CD4-positive, alpha-beta T cell treated with Interleukin-6 for 4 hours (primary cell): Measurements from ENCODE around the gene FHAD1.

ENCODE experiments used
- DNase-seq: peaks from one replicate; pipeline ENCODE4 v3.0.0-alpha.2; 2020; ENCODE audit warnings: mixed read lengths

The FHAD1 gene

DNA sequence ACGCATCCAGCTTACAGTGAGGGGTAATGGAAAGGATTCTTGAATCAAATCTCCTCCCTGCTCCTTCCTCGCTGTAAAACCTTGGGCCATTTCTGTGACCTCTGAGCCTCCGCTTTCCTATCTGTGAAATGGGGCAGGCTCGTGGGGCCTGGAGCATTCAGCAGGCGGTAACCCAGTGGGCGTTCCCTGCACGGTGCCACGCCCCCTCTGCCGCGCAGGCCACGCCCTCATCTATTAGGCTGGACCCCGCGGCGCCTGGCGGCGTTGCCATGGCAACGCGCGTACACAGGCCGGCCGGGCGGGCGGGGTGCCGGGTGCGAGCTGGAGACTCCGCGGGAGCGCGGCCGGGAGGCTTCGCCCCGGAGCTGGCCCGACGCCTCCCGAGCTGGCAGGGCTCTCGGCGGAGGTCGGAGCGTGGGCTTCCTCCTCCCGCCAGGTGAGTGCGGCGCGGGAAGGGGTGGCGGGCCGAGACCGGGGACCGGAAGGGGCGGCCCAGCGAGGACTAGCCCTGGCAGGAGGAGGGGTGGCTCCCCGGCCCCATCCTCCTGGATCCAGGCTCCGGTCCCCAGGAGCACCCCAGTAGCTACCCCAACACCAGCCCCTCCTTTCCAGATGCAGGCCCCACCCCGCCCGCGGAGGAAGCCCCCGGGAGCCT lies at the start of gene FHAD1:
Gene FHAD1 (plus strand): TSS at position 264 of the 655 bp plus-strand sequence. CDS start 4,562 bp downstream, outside the sequence.
- peak; percentile 16 for DNase-seq

- DNase-seq = no peak
These were observed 49.2 kb upstream of the FHAD1 start for GRCh38 chr1:15197591-15198447.

DNA sequence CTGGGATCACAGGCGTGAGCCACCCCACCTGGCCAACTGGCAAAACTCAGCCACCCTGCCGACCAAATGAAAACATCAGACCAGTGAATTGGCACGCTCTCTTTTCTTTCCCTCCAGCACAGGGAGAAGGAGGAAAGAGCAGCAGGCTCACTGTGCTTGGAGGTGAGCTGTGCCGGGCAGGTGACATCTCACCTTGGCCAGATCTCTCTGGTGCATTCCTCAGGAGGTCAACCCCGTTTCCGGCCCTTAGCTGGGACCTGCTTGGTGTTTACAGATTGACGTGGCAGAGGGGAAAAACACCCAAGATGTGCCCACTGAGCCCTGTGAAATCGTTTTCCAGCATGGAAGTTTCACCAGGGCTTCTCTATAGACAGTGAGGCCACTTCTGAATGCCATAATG lies 48.3 kb upstream of the FHAD1 start:
- DNase-seq = no peak

DNA sequence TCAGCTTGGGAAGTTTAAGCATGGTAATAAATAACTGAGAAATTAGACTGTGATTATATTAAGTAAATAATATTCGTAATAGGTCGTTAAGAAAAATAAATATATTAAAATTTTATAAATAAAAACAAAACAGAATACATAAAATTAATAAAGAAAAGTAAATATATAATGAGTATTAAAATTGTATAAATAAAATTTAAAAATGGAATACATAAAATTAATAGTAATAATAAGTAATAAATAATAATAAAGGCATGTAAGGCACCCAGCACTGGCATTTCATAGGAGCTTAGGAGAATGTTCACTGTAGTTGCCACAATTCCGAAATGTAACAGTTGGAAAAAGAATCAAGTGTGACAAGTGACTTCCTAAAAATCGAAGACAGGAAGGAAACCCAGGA lies 45.8 kb upstream of the FHAD1 start:
- no peak for DNase-seq

DNA sequence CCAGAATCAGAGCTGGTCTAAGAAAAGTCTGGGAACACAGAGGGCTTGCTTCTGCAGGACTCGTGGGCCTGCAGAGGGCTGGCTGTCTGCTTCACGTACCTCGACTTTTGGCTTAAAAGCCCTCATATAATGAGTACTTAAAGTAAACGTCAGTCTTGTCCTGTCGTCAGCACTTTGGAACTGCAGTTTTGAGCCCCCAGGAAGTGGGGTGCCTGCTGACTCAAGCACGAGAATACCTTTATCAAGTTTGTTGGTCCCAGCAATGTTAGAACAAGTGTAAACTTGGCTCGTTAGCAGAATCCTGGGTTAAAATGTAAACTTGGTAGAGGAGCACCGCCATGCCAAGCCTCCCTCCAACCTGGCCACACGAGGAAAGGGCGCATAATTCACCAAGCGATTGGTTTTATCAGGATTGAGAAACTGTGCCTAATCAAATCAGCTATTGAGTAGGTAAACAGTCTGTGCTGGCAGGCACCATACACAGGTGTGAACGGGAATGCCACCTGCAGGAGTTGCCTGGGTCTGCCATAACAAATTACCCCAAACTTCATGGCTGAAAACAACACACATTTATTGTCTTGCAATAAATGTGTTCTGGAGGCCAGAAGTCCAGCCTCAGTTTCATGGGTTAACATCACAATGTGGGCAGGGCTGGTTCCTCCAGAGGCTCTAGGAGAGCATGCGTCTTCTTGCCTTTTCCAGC lies 45.0 kb upstream of the FHAD1 start:
- no peak for DNase-seq

DNA sequence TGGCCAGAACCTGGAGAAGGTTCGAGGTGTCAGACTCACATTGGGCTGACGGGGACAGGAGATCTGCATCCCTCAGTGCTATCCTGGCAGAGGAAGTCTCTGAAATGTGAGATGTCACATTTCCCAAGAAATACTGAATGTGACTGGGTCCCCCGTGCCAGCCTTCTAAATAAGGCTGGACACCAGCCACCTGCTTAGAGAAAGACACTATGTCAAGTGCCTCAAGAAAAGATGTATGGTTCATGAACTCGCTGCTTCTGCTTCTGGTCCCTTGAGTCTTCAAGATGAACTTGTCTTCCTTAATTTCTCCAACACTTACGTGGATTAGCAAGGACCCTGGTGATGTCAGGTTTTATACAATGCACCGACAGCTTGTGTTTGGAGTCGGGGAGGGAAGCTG lies 42.1 kb upstream of the FHAD1 start:
- DNase-seq = no peak

DNA sequence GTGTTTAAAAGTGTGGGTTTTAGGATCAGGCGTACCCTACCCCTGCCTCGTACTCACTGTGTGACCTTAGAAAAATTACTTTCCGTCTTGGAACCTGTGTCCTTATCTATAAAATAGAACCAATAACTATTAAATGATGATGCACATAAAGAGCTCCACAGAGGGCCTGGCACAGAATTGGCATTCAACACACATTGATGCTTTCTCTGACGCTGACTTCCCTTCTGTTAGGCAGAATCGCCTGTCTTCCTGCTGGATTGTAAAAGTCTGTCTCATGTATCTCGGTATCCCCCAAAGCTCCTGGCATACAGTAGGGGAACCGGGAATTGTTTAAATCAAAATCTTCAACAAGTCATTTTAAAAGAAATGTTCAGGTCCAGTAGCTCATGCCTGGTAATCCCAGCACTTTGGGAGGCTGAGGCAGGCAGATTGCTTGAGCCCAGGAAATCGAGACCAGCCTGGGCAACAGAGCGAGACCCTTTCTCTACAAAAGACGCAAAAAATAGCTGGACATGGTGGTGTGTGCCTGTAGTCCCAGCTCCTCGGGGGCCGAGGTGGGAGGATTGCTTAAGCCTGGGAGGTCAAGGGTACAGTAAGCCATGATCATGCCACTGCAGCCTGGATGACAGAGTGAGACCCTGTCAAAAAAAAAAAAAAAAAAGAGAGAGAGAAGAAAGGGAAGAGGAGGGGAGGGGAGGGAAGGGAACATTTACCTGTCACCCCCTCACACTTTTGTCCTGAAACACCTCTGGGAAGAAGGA lies 41.3 kb upstream of the FHAD1 start:
- no peak for DNase-seq

DNA sequence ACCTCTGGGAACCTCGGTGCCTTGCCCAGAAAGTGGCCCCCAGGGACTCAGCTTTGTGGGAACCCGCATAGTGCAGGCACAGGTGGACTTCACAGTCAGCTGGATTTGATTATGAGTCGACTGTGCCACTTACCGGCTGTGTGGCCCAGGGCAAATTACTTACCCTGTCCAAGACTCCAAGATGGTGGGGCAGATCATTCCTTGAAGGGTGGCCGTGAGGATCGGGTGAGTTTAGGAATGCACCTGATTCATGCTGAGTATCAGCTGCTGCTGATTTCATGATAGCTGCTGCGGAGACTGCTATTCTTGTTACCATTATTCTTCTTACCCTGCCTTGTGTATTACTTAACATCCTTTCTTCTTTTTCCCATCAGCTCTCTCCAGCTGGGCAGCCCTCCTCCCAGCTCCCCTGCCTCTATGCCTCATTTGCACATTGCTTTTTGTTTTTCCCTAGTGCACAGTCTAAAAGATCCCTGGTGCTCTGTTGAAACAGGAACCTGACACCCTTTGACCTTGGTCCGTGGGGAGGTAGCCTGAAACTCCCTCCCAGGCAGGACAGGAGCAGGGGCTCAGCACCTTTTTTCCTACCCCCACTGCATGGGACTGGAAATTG lies 40.5 kb upstream of the FHAD1 start:
- DNase-seq = no peak

DNA sequence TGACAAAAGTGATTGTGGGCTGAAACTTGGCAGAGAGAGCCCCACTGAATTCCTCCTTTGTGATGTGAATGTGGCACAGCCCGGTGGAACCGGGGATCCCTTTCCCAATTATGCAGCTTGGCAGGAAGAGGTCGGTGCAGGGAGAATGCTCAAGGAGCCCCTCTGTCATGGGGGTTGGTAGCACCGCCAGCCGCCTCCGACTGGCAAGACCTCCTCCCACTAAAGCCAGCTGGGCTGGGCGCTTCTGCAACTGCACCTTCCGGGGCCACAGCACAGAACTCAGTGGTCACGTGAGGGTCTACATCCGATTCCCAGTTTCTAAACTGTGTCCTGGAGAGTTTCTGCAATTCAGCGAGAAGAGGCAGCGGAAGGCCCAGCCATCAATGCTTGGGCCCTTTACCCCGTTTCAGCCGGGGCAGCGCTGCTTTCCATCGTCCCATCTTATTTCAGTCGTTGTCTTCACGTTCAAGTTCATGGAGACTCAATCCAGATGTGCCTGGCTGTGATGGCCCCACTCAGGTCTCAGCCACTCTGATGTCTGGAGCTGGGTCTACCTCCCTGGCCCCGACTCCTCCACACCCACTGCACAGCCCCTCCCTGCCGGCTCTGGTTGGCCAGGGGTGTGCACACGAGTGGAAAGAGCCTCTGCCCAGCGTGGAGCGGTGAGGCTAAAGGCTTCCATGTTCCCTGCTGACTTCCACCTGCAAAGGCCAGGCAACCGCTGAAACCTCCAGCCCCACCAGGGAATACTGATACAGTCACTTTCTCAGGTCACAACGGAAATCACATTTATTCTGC lies 39.8 kb upstream of the FHAD1 start:
- DNase-seq = no peak

DNA sequence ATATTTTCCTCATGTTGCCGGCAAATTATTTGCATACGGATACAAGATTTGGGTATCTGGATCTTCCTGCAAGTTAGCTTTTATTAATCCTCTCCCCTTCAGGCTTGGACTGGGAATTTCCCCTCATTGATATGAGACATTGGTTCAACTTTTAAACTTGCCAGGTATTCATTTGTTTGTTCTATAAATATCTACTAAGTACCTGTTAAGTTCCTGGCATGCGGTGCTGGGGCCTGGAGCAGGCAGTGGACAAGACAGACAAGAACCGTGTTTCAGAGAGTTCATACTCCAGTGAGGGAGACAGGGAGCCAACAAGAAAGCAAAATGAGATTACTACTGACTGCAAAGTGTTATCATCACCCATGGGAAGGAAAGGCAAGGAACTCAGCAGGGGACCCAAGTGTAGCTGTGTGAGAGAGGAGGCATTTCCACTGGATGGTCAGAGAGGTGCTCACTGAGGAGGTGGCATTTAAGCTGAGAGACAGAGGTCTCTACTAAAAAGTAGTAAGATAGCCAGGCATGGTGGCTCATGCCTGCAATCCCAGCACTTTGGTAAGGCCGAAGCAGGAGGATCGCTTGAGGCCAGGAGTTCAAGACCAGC lies 39.1 kb upstream of the FHAD1 start:
- DNase-seq = no peak

- no peak for DNase-seq
These were observed 36.2 kb upstream of the FHAD1 start for GRCh38 chr1:15210651-15211375.

DNA sequence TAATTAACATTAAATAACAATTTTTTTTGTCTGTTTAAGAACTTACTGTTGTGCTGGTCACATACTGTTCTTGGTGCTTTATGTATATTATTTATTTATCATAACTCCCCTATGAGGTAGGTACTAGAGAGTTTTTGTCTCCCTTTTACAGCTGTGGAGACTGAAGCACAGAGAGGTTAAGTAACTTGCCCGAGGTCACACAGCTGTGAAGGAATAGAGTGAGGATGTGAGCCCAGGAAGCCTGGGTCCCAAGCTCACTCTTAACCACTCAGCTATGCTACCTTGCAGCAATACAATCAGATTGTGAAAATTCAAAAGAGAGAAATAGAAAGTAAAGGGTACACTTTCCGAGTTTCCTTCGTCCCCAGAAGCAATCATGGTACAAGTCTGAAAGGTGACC lies 35.6 kb upstream of the FHAD1 start:
- no peak for DNase-seq

- no peak for DNase-seq
These were observed 34.6 kb upstream of the FHAD1 start for GRCh38 chr1:15212216-15212953.

DNA sequence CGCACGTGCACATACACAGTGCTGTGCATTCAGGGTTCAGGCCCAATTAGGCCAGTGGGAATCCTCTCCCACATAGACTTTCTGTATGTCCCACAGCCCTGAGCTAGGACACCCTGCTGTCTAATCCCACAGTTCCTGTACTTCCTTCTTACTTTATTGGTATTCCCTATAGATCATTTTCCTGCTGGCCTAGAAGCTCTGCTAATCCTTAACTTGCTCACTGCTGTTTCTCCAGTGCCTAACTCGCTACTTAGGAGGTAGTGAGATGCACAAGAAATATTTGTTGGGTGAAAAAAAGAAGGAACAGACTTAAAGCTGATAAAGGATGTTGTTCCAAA lies 34.1 kb upstream of the FHAD1 start:
- no peak for DNase-seq

GRCh38 chr1:15213341-15213821 lies 33.6 kb upstream of the FHAD1 start:
- no peak for DNase-seq

GRCh38 chr1:15214527-15214926 lies 32.5 kb upstream of the FHAD1 start:
- no peak for DNase-seq

- DNase-seq = no peak
These were observed 31.9 kb upstream of the FHAD1 start for GRCh38 chr1:15215116-15215515.

GRCh38 chr1:15217654-15218053 lies 29.4 kb upstream of the FHAD1 start:
- no peak for DNase-seq
